NB4 (cell line): ENCODE measurements around the gene APEX2.
"Not testable (repeated sequence)": the region's sequence is repeated elsewhere in the genome, so short reads cannot be mapped to it uniquely, and the experiment has no call there.

Experiments used
- DNase-seq: peaks from one replicate; pipeline ENCODE4 v3.0.0; 2010; ENCODE audit warnings: low read depth
- H3K4me3 ChIP-seq: one replicate; pipeline ENCODE4 v1.5.1; 2011; ENCODE audit warnings: mild to moderate bottlenecking, low read depth, low read length, moderate library complexity
- CTCF ChIP-seq: IDR thresholded peaks from one replicate; pipeline ENCODE4 v1.5.1; 2012; ENCODE audit warnings: low read depth, low read length
- MAX ChIP-seq: IDR thresholded peaks from 2 replicates; pipeline ENCODE4 v1.6.1; 2011; ENCODE audit warnings: low read depth, low read length
- MYC ChIP-seq: IDR thresholded peaks from 2 replicates; pipeline ENCODE4 v1.6.1; 2011; ENCODE audit warnings: low read depth, low read length
- POLR2A ChIP-seq: IDR thresholded peaks from 2 replicates; pipeline ENCODE4 v1.6.1; 2011; ENCODE audit warnings: mild to moderate bottlenecking; ENCODE audit not compliant: insufficient read length; ENCODE audit errors: extremely low read depth

The APEX2 gene

GRCh38 chrX:55030271-55031205, 30.4 kb downstream of the APEX2 start, which contains the start of gene ALAS2:
Gene ALAS2, minus strand, starts transcription at chrX:55030977. Its CDS starts 4,977 bp downstream, at chrX:55026000.
- DNase-seq, result no peak
- TF ChIP-seq MAX (no peak), CTCF (no peak), MYC (no peak), POLR2A (no peak)
- H3K4me3 ChIP-seq, result no peak within 1 kb of the TSS

- TF ChIP-seq POLR2A (no peak), CTCF (no peak), MAX (no peak), MYC (no peak)
- no peak overlapping the region for H3K4me3 ChIP-seq
- DNase-seq, result no peak
Measured at GRCh38 chrX:55033429-55033828, 33.3 kb downstream of the APEX2 start.

- no peak for DNase-seq
Measured at GRCh38 chrX:55039471-55039870, 39.3 kb downstream of the APEX2 start.

GRCh38 chrX:55041514-55041913, 41.4 kb downstream of the APEX2 start:
- TF ChIP-seq MAX (no peak), CTCF (no peak), MYC (no peak), POLR2A (no peak)
- H3K4me3 ChIP-seq, result no peak overlapping the region
- DNase-seq, result no peak

More at GRCh38 chrX:55039471-55039870, 39.3 kb downstream of the APEX2 start:
- TF ChIP-seq MYC, result no peak
- no peak for TF ChIP-seq MAX
- TF ChIP-seq CTCF, result no peak
- TF ChIP-seq POLR2A, result no peak
- no peak overlapping the region for H3K4me3 ChIP-seq

GRCh38 chrX:55050599-55050998, 50.4 kb downstream of the APEX2 start:
- not testable (repeated sequence) for H3K4me3 ChIP-seq, DNase-seq

GRCh38 chrX:55056820-55057674, 56.9 kb downstream of the APEX2 start:
- no peak for DNase-seq
- TF ChIP-seq MYC (no peak), MAX (no peak), POLR2A (no peak), CTCF (no peak)
- no peak overlapping the region for H3K4me3 ChIP-seq
